Measurements from ENCODE around the gene ALLC. TPM values are rescaled to one million over a fixed set of nuclear protein-coding genes. Genes with fewer than 3 reads are reported as not detected.

The ALLC gene
- total and polyA plus RNA-seq, 2 experiments from 2014 or later: not detected

DNA sequence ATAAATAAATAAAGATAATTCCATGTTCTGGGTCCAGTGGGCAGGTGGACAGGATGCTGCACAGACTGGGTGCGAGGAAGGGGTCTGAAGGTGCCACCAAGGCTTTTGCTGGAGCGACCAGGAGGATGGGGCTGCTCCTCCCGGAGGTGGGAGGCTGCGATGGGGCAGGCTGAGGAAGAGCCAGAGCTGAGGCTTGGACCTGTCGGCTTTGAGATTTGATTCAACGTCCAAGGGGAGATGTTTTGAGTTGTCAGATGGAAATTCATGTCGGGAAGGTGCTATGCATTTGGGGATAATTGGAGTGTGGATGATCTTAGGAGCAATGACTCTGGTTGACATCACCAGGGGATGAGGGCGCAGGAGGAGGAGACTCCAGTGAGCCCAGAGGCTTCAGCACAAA is 11.7 kb downstream of the ALLC start:
- no peak for TF ChIP-seq EZH2 (IDR thresholded peaks at IDR 0.05; ENCODE audit: low read depth, unreplicated experiment)
- TF ChIP-seq NANOG (IDR thresholded peaks at IDR 0.05; ENCODE audit: borderline replicate concordance): no peak
- TF ChIP-seq ZNF331 (CRISPR knock-in tag; IDR thresholded peaks at IDR 0.05; ENCODE audit: low read depth): no peak
- no peak for TF ChIP-seq REST (IDR thresholded peaks at IDR 0.05; ENCODE audit: unreplicated experiment)
- TF ChIP-seq, protein P1, sequence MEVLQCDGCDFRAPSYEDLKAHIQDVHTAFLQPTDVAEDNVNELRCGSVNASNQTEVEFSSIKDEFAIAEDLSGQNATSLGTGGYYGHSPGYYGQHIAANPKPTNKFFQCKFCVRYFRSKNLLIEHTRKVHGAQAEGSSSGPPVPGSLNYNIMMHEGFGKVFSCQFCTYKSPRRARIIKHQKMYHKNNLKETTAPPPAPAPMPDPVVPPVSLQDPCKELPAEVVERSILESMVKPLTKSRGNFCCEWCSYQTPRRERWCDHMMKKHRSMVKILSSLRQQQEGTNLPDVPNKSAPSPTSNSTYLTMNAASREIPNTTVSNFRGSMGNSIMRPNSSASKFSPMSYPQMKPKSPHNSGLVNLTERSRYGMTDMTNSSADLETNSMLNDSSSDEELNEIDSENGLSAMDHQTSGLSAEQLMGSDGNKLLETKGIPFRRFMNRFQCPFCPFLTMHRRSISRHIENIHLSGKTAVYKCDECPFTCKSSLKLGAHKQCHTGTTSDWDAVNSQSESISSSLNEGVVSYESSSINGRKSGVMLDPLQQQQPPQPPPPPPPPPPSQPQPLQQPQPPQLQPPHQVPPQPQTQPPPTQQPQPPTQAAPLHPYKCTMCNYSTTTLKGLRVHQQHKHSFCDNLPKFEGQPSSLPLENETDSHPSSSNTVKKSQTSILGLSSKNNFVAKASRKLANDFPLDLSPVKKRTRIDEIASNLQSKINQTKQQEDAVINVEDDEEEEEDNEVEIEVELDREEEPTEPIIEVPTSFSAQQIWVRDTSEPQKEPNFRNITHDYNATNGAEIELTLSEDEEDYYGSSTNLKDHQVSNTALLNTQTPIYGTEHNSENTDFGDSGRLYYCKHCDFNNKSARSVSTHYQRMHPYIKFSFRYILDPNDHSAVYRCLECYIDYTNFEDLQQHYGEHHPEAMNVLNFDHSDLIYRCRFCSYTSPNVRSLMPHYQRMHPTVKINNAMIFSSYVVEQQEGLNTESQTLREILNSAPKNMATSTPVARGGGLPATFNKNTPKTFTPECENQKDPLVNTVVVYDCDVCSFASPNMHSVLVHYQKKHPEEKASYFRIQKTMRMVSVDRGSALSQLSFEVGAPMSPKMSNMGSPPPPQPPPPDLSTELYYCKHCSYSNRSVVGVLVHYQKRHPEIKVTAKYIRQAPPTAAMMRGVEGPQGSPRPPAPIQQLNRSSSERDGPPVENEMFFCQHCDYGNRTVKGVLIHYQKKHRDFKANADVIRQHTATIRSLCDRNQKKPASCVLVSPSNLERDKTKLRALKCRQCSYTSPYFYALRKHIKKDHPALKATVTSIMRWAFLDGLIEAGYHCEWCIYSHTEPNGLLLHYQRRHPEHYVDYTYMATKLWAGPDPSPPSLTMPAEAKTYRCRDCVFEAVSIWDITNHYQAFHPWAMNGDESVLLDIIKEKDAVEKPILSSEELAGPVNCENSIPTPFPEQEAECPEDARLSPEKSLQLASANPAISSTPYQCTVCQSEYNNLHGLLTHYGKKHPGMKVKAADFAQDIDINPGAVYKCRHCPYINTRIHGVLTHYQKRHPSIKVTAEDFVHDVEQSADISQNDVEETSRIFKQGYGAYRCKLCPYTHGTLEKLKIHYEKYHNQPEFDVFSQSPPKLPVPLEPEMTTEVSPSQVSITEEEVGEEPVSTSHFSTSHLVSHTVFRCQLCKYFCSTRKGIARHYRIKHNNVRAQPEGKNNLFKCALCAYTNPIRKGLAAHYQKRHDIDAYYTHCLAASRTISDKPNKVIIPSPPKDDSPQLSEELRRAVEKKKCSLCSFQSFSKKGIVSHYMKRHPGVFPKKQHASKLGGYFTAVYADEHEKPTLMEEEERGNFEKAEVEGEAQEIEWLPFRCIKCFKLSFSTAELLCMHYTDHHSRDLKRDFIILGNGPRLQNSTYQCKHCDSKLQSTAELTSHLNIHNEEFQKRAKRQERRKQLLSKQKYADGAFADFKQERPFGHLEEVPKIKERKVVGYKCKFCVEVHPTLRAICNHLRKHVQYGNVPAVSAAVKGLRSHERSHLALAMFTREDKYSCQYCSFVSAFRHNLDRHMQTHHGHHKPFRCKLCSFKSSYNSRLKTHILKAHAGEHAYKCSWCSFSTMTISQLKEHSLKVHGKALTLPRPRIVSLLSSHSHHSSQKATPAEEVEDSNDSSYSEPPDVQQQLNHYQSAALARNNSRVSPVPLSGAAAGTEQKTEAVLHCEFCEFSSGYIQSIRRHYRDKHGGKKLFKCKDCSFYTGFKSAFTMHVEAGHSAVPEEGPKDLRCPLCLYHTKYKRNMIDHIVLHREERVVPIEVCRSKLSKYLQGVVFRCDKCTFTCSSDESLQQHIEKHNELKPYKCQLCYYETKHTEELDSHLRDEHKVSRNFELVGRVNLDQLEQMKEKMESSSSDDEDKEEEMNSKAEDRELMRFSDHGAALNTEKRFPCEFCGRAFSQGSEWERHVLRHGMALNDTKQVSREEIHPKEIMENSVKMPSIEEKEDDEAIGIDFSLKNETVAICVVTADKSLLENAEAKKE (CRISPR knock-in tag; IDR thresholded peaks at IDR 0.05): no peak
- TF ChIP-seq EZH2phosphoT487 (IDR thresholded peaks at IDR 0.05; ENCODE audit: unreplicated experiment): no peak
- TF ChIP-seq STAT1 (IDR thresholded peaks at IDR 0.05; ENCODE audit: unreplicated experiment): no peak
- TF ChIP-seq ZNF114 (CRISPR knock-in tag; IDR thresholded peaks at IDR 0.05): no peak
- TF ChIP-seq POLR2AphosphoS5 (IDR thresholded peaks at IDR 0.05; ENCODE audit: low read depth): no peak
- no peak for TF ChIP-seq CREB1 (CRISPR knock-in tag; IDR thresholded peaks at IDR 0.05; ENCODE audit: low read depth)
- TF ChIP-seq CTCF (conservative IDR thresholded peaks at IDR 0.05; ENCODE audit: low read depth in 2 of 2): no peak
- TF ChIP-seq JUNB (IDR thresholded peaks at IDR 0.05; ENCODE audit: unreplicated experiment): no peak
- no peak for TF ChIP-seq ETS1 (IDR thresholded peaks at IDR 0.05)
- H3K27ac Mint-ChIP-seq: no peak overlapping the region

More for the DNA sequence above, 11.7 kb downstream of the ALLC start:
- no peaks in the 10 kb centered on the region for H3K79me2 ChIP-seq (replicated peaks; ENCODE audit: insufficient read depth)
- no peak for DNase-seq (ENCODE audit: low spot score)
- H3K4me1 Mint-ChIP-seq: no peaks in the 10 kb centered on the region
- H4K20me1 ChIP-seq (replicated peaks; ENCODE audit: insufficient read depth): no peaks in the 10 kb centered on the region
- H3K9me3 Mint-ChIP-seq: peaks cover 38% of the 10 kb centered on the region
- peaks cover 7% of the 10 kb centered on the region; the same call in 1 of the 3 replicates for H3K36me3 Mint-ChIP-seq (ENCODE audit: low read depth)
- H2AFZ ChIP-seq: no peak overlapping the region
- H3K27me3 ChIP-seq (ENCODE audit: insufficient read depth): no peaks in the 10 kb centered on the region
- H3K27ac ChIP-seq (ENCODE audit: low read depth): no peak overlapping the region
- no peaks in the 10 kb centered on the region for H3K36me3 ChIP-seq (ENCODE audit: insufficient read depth)
- H3K4me3 ChIP-seq: no peak overlapping the region
- no peak overlapping the region for H3K4me3 Mint-ChIP-seq
- no peaks in the 10 kb centered on the region for H3F3A ChIP-seq (replicated peaks; ENCODE audit: low read depth)
- H3K4me1 ChIP-seq (ENCODE audit: insufficient read depth): no peaks in the 10 kb centered on the region
- H3K4me2 ChIP-seq: no peak overlapping the region
- peaks cover 11% of the 10 kb centered on the region for H3K27me3 Mint-ChIP-seq (ENCODE audit: insufficient read depth, low read depth, poor library complexity)
- no peaks in the 10 kb centered on the region; the same call in 1 of the 2 replicates for H3K9me2 ChIP-seq (ENCODE audit: insufficient read depth)
- no peak for ATAC-seq

All from GM23338 (cell line).